Measurements from ENCODE around the gene KLK7. TPM values are rescaled to one million over a fixed set of nuclear protein-coding genes. Genes with fewer than 3 reads are reported as not detected.

KLK7 gene
- total RNA-seq, 2 experiments from 2014 or later = not detected

DNA sequence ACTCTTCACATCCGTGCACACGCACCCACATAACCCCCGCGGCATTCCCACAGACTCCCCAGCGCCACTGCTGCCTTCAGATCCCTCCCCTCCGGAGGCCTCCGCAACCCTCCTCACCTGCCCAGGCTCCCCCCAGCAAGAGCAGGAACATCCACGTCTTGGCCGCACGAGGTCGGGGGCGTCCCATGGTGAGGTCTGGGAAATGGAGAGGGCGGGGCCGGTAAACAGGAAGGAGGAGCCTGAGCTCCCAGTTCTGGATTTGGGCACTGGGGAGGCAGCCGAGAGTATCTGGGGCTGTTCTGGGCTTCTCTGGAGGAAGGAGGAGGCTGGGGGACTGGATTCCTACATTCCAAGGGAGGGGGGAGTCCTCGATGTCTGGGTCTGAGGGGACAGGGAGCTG lies 17.3 kb upstream of the KLK7 start:
- Mint-ChIP-seq H3K4me3 (no peak overlapping the region), H3K27me3 (peaks cover 43% of the 10 kb centered on the region), H3K4me1 (ENCODE audit: low read depth) (no peaks in the 10 kb centered on the region), H3K36me3 (ENCODE audit: low read depth) (no peaks in the 10 kb centered on the region), H3K9me3 (no peaks in the 10 kb centered on the region), H3K27ac (no peak overlapping the region)
- TF ChIP-seq, protein P1, sequence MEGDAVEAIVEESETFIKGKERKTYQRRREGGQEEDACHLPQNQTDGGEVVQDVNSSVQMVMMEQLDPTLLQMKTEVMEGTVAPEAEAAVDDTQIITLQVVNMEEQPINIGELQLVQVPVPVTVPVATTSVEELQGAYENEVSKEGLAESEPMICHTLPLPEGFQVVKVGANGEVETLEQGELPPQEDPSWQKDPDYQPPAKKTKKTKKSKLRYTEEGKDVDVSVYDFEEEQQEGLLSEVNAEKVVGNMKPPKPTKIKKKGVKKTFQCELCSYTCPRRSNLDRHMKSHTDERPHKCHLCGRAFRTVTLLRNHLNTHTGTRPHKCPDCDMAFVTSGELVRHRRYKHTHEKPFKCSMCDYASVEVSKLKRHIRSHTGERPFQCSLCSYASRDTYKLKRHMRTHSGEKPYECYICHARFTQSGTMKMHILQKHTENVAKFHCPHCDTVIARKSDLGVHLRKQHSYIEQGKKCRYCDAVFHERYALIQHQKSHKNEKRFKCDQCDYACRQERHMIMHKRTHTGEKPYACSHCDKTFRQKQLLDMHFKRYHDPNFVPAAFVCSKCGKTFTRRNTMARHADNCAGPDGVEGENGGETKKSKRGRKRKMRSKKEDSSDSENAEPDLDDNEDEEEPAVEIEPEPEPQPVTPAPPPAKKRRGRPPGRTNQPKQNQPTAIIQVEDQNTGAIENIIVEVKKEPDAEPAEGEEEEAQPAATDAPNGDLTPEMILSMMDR (IDR thresholded peaks at IDR 0.05) = no peak
- no peak for DNase-seq
- intact Hi-C loops (cut with micrococcal nuclease) = no loop called here
- no peak for ATAC-seq
- CTCF ChIA-PET = no interaction called here
- POLR2A ChIA-PET = no interaction called here

DNA sequence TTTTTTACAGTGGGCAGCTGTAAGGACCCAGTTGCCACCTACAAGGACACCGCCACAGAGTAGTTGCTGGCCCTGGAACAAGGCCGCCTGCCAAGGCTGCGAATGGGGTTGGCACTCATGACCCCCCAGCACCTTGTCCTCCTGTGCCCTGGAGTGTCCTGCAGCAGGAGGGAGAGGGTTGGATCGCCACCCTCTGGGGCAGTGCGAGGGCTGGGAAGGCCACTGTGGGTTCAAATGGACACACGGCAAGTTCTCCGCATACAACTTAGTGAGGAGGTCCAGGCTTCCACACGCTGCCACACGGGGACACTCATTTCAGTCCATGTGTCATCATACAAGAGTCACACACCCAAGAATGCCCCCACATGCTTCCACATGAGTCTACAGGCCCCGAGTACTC lies 16.7 kb upstream of the KLK7 start:
- Mint-ChIP-seq H3K4me1 (ENCODE audit: low read depth) (no peaks in the 10 kb centered on the region), H3K27ac (no peak overlapping the region), H3K4me3 (no peak overlapping the region), H3K9me3 (no peaks in the 10 kb centered on the region), H3K27me3 (peaks cover 43% of the 10 kb centered on the region), H3K36me3 (ENCODE audit: low read depth) (no peaks in the 10 kb centered on the region)
- TF ChIP-seq, protein P1 (IDR thresholded peaks at IDR 0.05) = no peak
- CTCF ChIA-PET = no interaction called here
- intact Hi-C loops (cut with micrococcal nuclease) = no loop called here
- no peak for DNase-seq
- ATAC-seq = no peak
- POLR2A ChIA-PET = interaction anchor here (0.7 kb wide), 1 partner anchor 530 kb away, joined by 3 read pairs; no protein-coding TSS in a partner anchor

DNA sequence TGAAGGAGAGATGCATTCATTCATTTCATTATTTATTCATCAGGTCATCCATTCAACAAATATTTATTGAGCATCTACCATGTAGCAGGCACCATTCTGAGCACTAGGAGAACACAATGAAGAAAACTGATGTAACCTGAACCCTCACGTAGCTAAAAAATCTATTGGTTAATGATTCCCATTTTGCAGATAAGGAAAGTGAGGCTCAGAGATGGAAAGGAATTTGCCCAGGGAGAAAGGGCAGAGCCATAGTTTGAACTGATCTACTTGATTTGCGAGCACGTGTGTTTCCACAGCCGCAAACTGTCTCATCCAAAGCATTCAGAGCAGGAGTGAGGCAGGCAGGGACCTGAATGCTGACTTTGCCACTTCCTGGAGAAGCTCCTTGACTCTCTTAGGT lies 15.0 kb upstream of the KLK7 start:
- no peak overlapping the region for H3K4me3 Mint-ChIP-seq
- no peaks in the 10 kb centered on the region for H3K9me3 Mint-ChIP-seq
- DNase-seq = no peak
- TF ChIP-seq, protein P1 (IDR thresholded peaks at IDR 0.05) = no peak
- peaks cover 41% of the 10 kb centered on the region for H3K27me3 Mint-ChIP-seq
- no peak overlapping the region for H3K27ac Mint-ChIP-seq
- H3K4me1 Mint-ChIP-seq (ENCODE audit: low read depth) = no peaks in the 10 kb centered on the region
- POLR2A ChIA-PET = no interaction called here
- intact Hi-C loops (cut with micrococcal nuclease) = no loop called here
- ATAC-seq = no peak
- CTCF ChIA-PET = no interaction called here
- H3K36me3 Mint-ChIP-seq (ENCODE audit: low read depth) = no peaks in the 10 kb centered on the region

DNA sequence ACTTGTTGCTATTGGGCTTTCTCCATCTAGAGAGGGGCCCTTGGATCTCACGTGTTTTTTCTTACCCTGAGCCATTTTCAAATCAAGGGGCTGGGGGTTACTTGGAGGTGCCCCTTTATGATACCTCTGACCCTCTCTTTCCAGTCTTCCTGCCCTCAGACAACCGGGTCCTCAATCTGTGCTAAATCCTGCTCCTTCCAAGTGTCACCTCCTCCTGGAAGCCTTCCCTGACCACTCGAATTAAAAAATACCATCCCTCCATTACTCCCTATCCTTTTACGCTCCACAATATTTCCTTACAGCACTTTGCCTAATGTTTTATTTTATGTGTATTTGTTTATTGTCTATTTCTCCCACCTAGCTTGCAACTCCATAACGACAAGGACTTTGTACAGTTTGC lies 14.3 kb upstream of the KLK7 start:
- no peaks in the 10 kb centered on the region for H3K4me1 Mint-ChIP-seq (ENCODE audit: low read depth)
- ChIA-PET POLR2A (no interaction called here), CTCF (no interaction called here)
- H3K27me3 Mint-ChIP-seq = peaks cover 38% of the 10 kb centered on the region
- H3K4me3 Mint-ChIP-seq = no peak overlapping the region
- ATAC-seq (no peak), DNase-seq (no peak)
- intact Hi-C loops (cut with micrococcal nuclease) = no loop called here
- no peak overlapping the region for H3K27ac Mint-ChIP-seq
- no peaks in the 10 kb centered on the region for H3K36me3 Mint-ChIP-seq (ENCODE audit: low read depth)
- TF ChIP-seq, protein P1 (IDR thresholded peaks at IDR 0.05) = no peak
- H3K9me3 Mint-ChIP-seq = no peaks in the 10 kb centered on the region

DNA sequence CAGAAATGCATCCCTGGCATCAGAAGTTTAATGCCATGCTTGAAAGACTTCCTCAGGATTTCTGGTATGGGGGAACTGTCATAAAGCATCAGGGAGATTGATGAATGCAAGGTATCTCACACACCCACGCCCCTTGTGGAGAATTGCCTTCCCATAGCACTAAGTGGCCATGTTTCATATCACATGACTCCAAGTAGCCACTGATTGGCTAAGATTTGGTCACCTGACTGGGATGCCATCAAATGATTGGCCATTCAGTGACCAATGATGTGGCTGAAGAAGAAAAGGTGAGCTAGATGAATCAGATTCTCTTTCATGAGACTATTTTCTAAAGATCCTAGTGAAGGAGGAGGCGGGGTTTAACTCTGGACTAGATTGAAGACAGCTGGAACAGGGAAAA lies 10.4 kb upstream of the KLK7 start:
- ATAC-seq (peak; percentile 34), DNase-seq (peak; percentile 27)
- ChIA-PET CTCF (interaction anchor here (0.6 kb wide), 1 partner anchor 27 kb away, joined by 3 read pairs; no protein-coding TSS in a partner anchor), POLR2A (no interaction called here)
- Mint-ChIP-seq H3K9me3 (no peaks in the 10 kb centered on the region), H3K4me1 (ENCODE audit: low read depth) (no peaks in the 10 kb centered on the region), H3K27ac (no peak overlapping the region), H3K4me3 (no peak overlapping the region), H3K36me3 (ENCODE audit: low read depth) (no peaks in the 10 kb centered on the region), H3K27me3 (peaks cover 27% of the 10 kb centered on the region)
- TF ChIP-seq, protein P1 (IDR thresholded peaks at IDR 0.05) = no peak
- intact Hi-C loops (cut with micrococcal nuclease) = no loop called here
